Hepatocyte (in vitro differentiated cells): ENCODE measurements around the gene GRIK4. TPM values are rescaled to one million over a fixed set of nuclear protein-coding genes. Genes with fewer than 3 reads are reported as not detected.

Experiments used
- DNase-seq: peaks from one replicate; pipeline ENCODE4 v3.0.0-alpha.2; 2016; ENCODE audit warnings: low spot score
- H2AFZ ChIP-seq: fragments of 200-600 bp; sonication (generic); 2 replicates; pipeline ENCODE4 v1.6.0; 2016; ENCODE audit warnings: antibody characterized with exemption, mild to moderate bottlenecking
- H3K27ac ChIP-seq: fragments of 200-600 bp; sonication (generic); 2 replicates; pipeline ENCODE4 v1.5.1; 2016; ENCODE audit warnings: mild to moderate bottlenecking
- H3K27me3 ChIP-seq: fragments of 200-600 bp; sonication (generic); 2 replicates; pipeline ENCODE4 v1.6.1; 2016
- H3K36me3 ChIP-seq: fragments of 200-600 bp; sonication (generic); replicated peaks from 2 replicates; pipeline ENCODE4 v1.5.1; 2016; ENCODE audit warnings: low read depth; ENCODE audit not compliant: insufficient read depth
- H3K4me1 ChIP-seq: fragments of 200-600 bp; sonication (generic); 2 replicates; pipeline ENCODE4 v1.5.1; 2016; ENCODE audit warnings: mild to moderate bottlenecking, moderate library complexity; ENCODE audit not compliant: insufficient read depth
- H3K4me2 ChIP-seq: fragments of 200-600 bp; sonication (generic); 2 replicates; pipeline ENCODE4 v1.6.0; 2016
- H3K4me3 ChIP-seq: fragments of 200-600 bp; sonication (generic); 2 replicates; pipeline ENCODE4 v1.5.1; 2016; ENCODE audit warnings: mild to moderate bottlenecking
- H3K79me2 ChIP-seq: fragments of 200-600 bp; sonication (generic); 2 replicates; pipeline ENCODE4 v1.6.0; 2017; ENCODE audit warnings: mild to moderate bottlenecking
- H3K9me2 ChIP-seq: fragments of 200-600 bp; sonication (generic); replicated peaks from 2 replicates; pipeline ENCODE4 v1.6.0; 2017; ENCODE audit warnings: mild to moderate bottlenecking; ENCODE audit not compliant: insufficient read depth
- H3K9me3 ChIP-seq: fragments of 200-600 bp; sonication (generic); 2 replicates; pipeline ENCODE4 v1.5.1; 2016; ENCODE audit warnings: low read depth, mild to moderate bottlenecking
- H4K20me1 ChIP-seq: fragments of 200-600 bp; sonication (generic); 2 replicates; pipeline ENCODE4 v1.6.0; 2016; ENCODE audit warnings: mild to moderate bottlenecking; ENCODE audit not compliant: insufficient read depth, poor library complexity, severe bottlenecking
- CTCF ChIP-seq: fragments of 200-600 bp; sonication (generic); IDR thresholded peaks from 2 replicates; pipeline ENCODE4 v1.5.1; 2016; ENCODE audit warnings: antibody characterized with exemption, mild to moderate bottlenecking; ENCODE audit not compliant: poor library complexity
- EZH2 ChIP-seq: fragments of 200-600 bp; sonication (generic); IDR thresholded peaks from 2 replicates; pipeline ENCODE4 v1.6.1; 2016; ENCODE audit warnings: antibody characterized with exemption, mild to moderate bottlenecking, borderline replicate concordance
- EZH2phosphoT487 ChIP-seq: fragments of 200-600 bp; sonication (generic); IDR thresholded peaks from one replicate; pipeline ENCODE4 v1.6.1; 2018; ENCODE audit warnings: antibody characterized with exemption, mild to moderate bottlenecking, low read depth, moderate library complexity; ENCODE audit not compliant: unreplicated experiment, severe bottlenecking
- WGBS: methylation state at CpG from one replicate; pipeline ENCODE4 v1.1.6; 2016; ENCODE audit warnings: low lambda C conversion rate; ENCODE audit errors: missing lambda C conversion rate; 5-methylcytosine and 5-hydroxymethylcytosine counted together
- polyA plus RNA-seq: library from polyadenylated mRNA; unstranded; fragments of >200 nt; fragmentation: Nextera tagmentation; extraction: Ambion mirVana; gene quantifications from 2 replicates; pipeline ENCODE4 v1.2.1, GENCODE V29; 2016
- total RNA-seq: library from RNA; depleted of rRNA; stranded (reverse); fragments of >200 nt; gene quantifications from 2 replicates; pipeline ENCODE4 v1.2.3, GENCODE V29; 2014

Gene GRIK4
- total and polyA plus RNA-seq, 2 experiments from 2014 or later = 1.5 to 2.3 TPM

GRCh38 chr11:120894202-120894985 is 382.8 kb downstream of the GRIK4 start:
- Histone ChIP-seq H3K27me3 (no peaks in the 10 kb centered on the region), H3K79me2 (no peaks in the 10 kb centered on the region), H2AFZ (no peak overlapping the region), H3K4me3 (no peak overlapping the region), H3K9me3 (no peaks in the 10 kb centered on the region), H3K36me3 (no peaks in the 10 kb centered on the region), H3K4me2 (no peak overlapping the region), H3K9me2 (no peaks in the 10 kb centered on the region), H3K4me1 (no peaks in the 10 kb centered on the region), H3K27ac (no peak overlapping the region), H4K20me1 (no peaks in the 10 kb centered on the region)
- no peak for TF ChIP-seq EZH2
- TF ChIP-seq EZH2phosphoT487 = no peak
- no peak for TF ChIP-seq CTCF
- no peak for DNase-seq
- 73% methylated on average over 12 of the region's 12 CpGs for WGBS

- no peaks in the 10 kb centered on the region for H3K27me3 ChIP-seq
- no peaks in the 10 kb centered on the region for H3K4me1 ChIP-seq
- no peaks in the 10 kb centered on the region for H3K9me3 ChIP-seq
- 96% methylated on average over 7 of the region's 7 CpGs for WGBS
- no peak overlapping the region for H3K4me3 ChIP-seq
- H3K9me2 ChIP-seq = no peaks in the 10 kb centered on the region
- no peak overlapping the region for H3K27ac ChIP-seq
- no peaks in the 10 kb centered on the region for H3K36me3 ChIP-seq
- no peaks in the 10 kb centered on the region for H4K20me1 ChIP-seq
- H3K4me2 ChIP-seq = no peak overlapping the region
- H2AFZ ChIP-seq = no peak overlapping the region
- TF ChIP-seq EZH2phosphoT487 (no peak), CTCF (no peak), EZH2 (no peak)
- no peaks in the 10 kb centered on the region for H3K79me2 ChIP-seq
- no peak for DNase-seq
These were observed 385.1 kb downstream of the GRIK4 start for GRCh38 chr11:120896687-120897086.

GRCh38 chr11:120898568-120898967 is 387.0 kb downstream of the GRIK4 start:
- no peak for TF ChIP-seq EZH2phosphoT487
- no peak for TF ChIP-seq CTCF
- TF ChIP-seq EZH2 = no peak
- Histone ChIP-seq H3K36me3 (no peaks in the 10 kb centered on the region), H3K27me3 (no peaks in the 10 kb centered on the region), H3K4me3 (no peak overlapping the region), H3K4me1 (no peaks in the 10 kb centered on the region), H3K9me2 (no peaks in the 10 kb centered on the region), H3K79me2 (no peaks in the 10 kb centered on the region), H3K9me3 (no peaks in the 10 kb centered on the region), H2AFZ (no peak overlapping the region), H3K27ac (no peak overlapping the region), H4K20me1 (no peaks in the 10 kb centered on the region), H3K4me2 (no peak overlapping the region)
- WGBS = 89% methylated on average over 6 of the region's 6 CpGs
- DNase-seq = no peak
